ENCODE measurements around the gene RGN. TPM values are rescaled to one million over a fixed set of nuclear protein-coding genes. Genes with fewer than 3 reads are reported as not detected.
"Not testable (repeated sequence)": the region's sequence is repeated elsewhere in the genome, so short reads cannot be mapped to it uniquely, and the experiment has no call there.

Gene RGN
- total RNA-seq, 1 donor, result not detected

- Histone ChIP-seq H3K9me3 (ENCODE audit: low read depth, low read length) (no peaks in the 10 kb centered on the region), H3K4me1 (ENCODE audit: insufficient read depth, low read length) (no peaks in the 10 kb centered on the region), H3K4me3 (ENCODE audit: low read length) (no peak overlapping the region), H3K27me3 (ENCODE audit: insufficient read depth, low read length) (no peaks in the 10 kb centered on the region)
Measured at GRCh38 chrX:47097018-47097417, 18.8 kb downstream of the RGN start.

- no peaks in the 10 kb centered on the region for H3K27me3 ChIP-seq (ENCODE audit: insufficient read depth, low read length)
- no peaks in the 10 kb centered on the region for H3K4me1 ChIP-seq (ENCODE audit: insufficient read depth, low read length)
- H3K9me3 ChIP-seq (ENCODE audit: low read depth, low read length), result no peaks in the 10 kb centered on the region
- no peak overlapping the region for H3K4me3 ChIP-seq (ENCODE audit: low read length)
Measured at GRCh38 chrX:47098338-47099094, 20.3 kb downstream of the RGN start.

- Histone ChIP-seq H3K4me1 (ENCODE audit: insufficient read depth, low read length) (no peaks in the 10 kb centered on the region), H3K9me3 (ENCODE audit: low read depth, low read length) (no peaks in the 10 kb centered on the region), H3K27me3 (ENCODE audit: insufficient read depth, low read length) (no peaks in the 10 kb centered on the region)
Measured at GRCh38 chrX:47101206-47101605, 23.0 kb downstream of the RGN start.

GRCh38 chrX:47110936-47111615 lies 32.8 kb downstream of the RGN start:
- H3K27me3 ChIP-seq (ENCODE audit: insufficient read depth, low read length); H3K9me3 ChIP-seq (ENCODE audit: low read depth, low read length); H3K4me1 ChIP-seq (ENCODE audit: insufficient read depth, low read length); H3K4me3 ChIP-seq (ENCODE audit: low read length): not testable (repeated sequence)

More at GRCh38 chrX:47101206-47101605, 23.0 kb downstream of the RGN start:
- H3K4me3 ChIP-seq (ENCODE audit: low read length), result no peak overlapping the region

- Histone ChIP-seq H3K4me1 (ENCODE audit: insufficient read depth, low read length) (no peaks in the 10 kb centered on the region), H3K9me3 (ENCODE audit: low read depth, low read length) (no peaks in the 10 kb centered on the region), H3K27me3 (ENCODE audit: insufficient read depth, low read length) (no peaks in the 10 kb centered on the region), H3K4me3 (ENCODE audit: low read length) (no peak overlapping the region)
Measured at GRCh38 chrX:47112316-47112954, 34.2 kb downstream of the RGN start.

- not testable (repeated sequence) for H3K4me3 ChIP-seq (ENCODE audit: low read length); H3K9me3 ChIP-seq (ENCODE audit: low read depth, low read length); H3K4me1 ChIP-seq (ENCODE audit: insufficient read depth, low read length); H3K27me3 ChIP-seq (ENCODE audit: insufficient read depth, low read length)
Measured at GRCh38 chrX:47116551-47117110, 38.4 kb downstream of the RGN start.

- H3K4me3 ChIP-seq (ENCODE audit: low read length); H3K4me1 ChIP-seq (ENCODE audit: insufficient read depth, low read length); H3K9me3 ChIP-seq (ENCODE audit: low read depth, low read length); H3K27me3 ChIP-seq (ENCODE audit: insufficient read depth, low read length): not testable (repeated sequence)
Measured at GRCh38 chrX:47124466-47124865, 46.2 kb downstream of the RGN start.

GRCh38 chrX:47129157-47129898 lies 51.1 kb downstream of the RGN start:
- Histone ChIP-seq H3K27me3 (ENCODE audit: insufficient read depth, low read length) (no peaks in the 10 kb centered on the region), H3K4me1 (ENCODE audit: insufficient read depth, low read length) (peaks cover 4% of the 10 kb centered on the region), H3K9me3 (ENCODE audit: low read depth, low read length) (no peaks in the 10 kb centered on the region), H3K4me3 (ENCODE audit: low read length) (peak overlapping the region; percentile 67)

- H3K27me3 ChIP-seq (ENCODE audit: insufficient read depth, low read length), result no peaks in the 10 kb centered on the region
- no peaks in the 10 kb centered on the region for H3K9me3 ChIP-seq (ENCODE audit: low read depth, low read length)
- H3K4me3 ChIP-seq (ENCODE audit: low read length), result peak overlapping the region; percentile 67
- peaks cover 4% of the 10 kb centered on the region for H3K4me1 ChIP-seq (ENCODE audit: insufficient read depth, low read length)
Measured at GRCh38 chrX:47129899-47130358, 51.7 kb downstream of the RGN start.

GRCh38 chrX:47133493-47133892 lies 55.2 kb downstream of the RGN start:
- Histone ChIP-seq H3K27me3 (ENCODE audit: insufficient read depth, low read length) (no peaks in the 10 kb centered on the region), H3K4me3 (ENCODE audit: low read length) (no peak overlapping the region), H3K9me3 (ENCODE audit: low read depth, low read length) (no peaks in the 10 kb centered on the region), H3K4me1 (ENCODE audit: insufficient read depth, low read length) (peaks cover 4% of the 10 kb centered on the region)

GRCh38 chrX:47135650-47136049 lies 57.4 kb downstream of the RGN start:
- not testable (repeated sequence) for H3K27me3 ChIP-seq (ENCODE audit: insufficient read depth, low read length); H3K4me1 ChIP-seq (ENCODE audit: insufficient read depth, low read length); H3K9me3 ChIP-seq (ENCODE audit: low read depth, low read length)

GRCh38 chrX:47138171-47138570 lies 59.9 kb downstream of the RGN start:
- Histone ChIP-seq H3K27me3 (ENCODE audit: insufficient read depth, low read length) (no peaks in the 10 kb centered on the region), H3K4me1 (ENCODE audit: insufficient read depth, low read length) (peaks cover under 1% of the 10 kb centered on the region), H3K4me3 (ENCODE audit: low read length) (no peak overlapping the region), H3K9me3 (ENCODE audit: low read depth, low read length) (no peaks in the 10 kb centered on the region)

More at GRCh38 chrX:47135650-47136049, 57.4 kb downstream of the RGN start:
- H3K4me3 ChIP-seq (ENCODE audit: low read length), result not testable (repeated sequence)

Data from mononuclear cell (primary cell).